ENCODE results near the gene INPP4A. TPM values are rescaled to one million over a fixed set of nuclear protein-coding genes. Genes with fewer than 3 reads are reported as not detected.
"Not testable (repeated sequence)": the region's sequence is repeated elsewhere in the genome, so short reads cannot be mapped to it uniquely, and the experiment has no call there.

The INPP4A gene
- total RNA-seq, 1 experiment from 2014 or later = 26.7 TPM

- Mint-ChIP-seq H3K9me3 (ENCODE audit: low read depth, unreplicated experiment) (no peaks in the 10 kb centered on the region), H3K4me1 (ENCODE audit: low read depth, unreplicated experiment) (no peaks in the 10 kb centered on the region), H3K27ac (ENCODE audit: unreplicated experiment) (no peak overlapping the region), H3K27me3 (ENCODE audit: unreplicated experiment) (no peaks in the 10 kb centered on the region), H3K4me3 (ENCODE audit: low read depth, unreplicated experiment) (no peak overlapping the region), H3K36me3 (ENCODE audit: insufficient read depth, unreplicated experiment) (peaks cover 26% of the 10 kb centered on the region)
- no peak for DNase-seq
- CTCF ChIA-PET = no interaction called here
- no TSS peak for BruUV-seq (replicated peaks)
- no peak for TF ChIP-seq CTCF (IDR thresholded peaks at IDR 0.05; ENCODE audit: unreplicated experiment)
- intact Hi-C loops (cut with micrococcal nuclease; ENCODE audit: unreplicated experiment) = no loop called here
Measured at GRCh38 chr2:98592565-98592964, 147.9 kb downstream of the INPP4A start.

- H3K9me3 Mint-ChIP-seq (ENCODE audit: low read depth, unreplicated experiment); H3K27ac Mint-ChIP-seq (ENCODE audit: unreplicated experiment); BruUV-seq (replicated peaks); H3K4me3 Mint-ChIP-seq (ENCODE audit: low read depth, unreplicated experiment); intact Hi-C loops (cut with micrococcal nuclease; ENCODE audit: unreplicated experiment); DNase-seq; H3K4me1 Mint-ChIP-seq (ENCODE audit: low read depth, unreplicated experiment); CTCF ChIA-PET; H3K27me3 Mint-ChIP-seq (ENCODE audit: unreplicated experiment): not testable (repeated sequence)
- peaks cover 36% of the 10 kb centered on the region for H3K36me3 Mint-ChIP-seq (ENCODE audit: insufficient read depth, unreplicated experiment)
Measured at GRCh38 chr2:98594665-98595064, 150.0 kb downstream of the INPP4A start.

GRCh38 chr2:98598781-98599428, 154.2 kb downstream of the INPP4A start:
- no peak overlapping the region for H3K27ac Mint-ChIP-seq (ENCODE audit: unreplicated experiment)
- H3K9me3 Mint-ChIP-seq (ENCODE audit: low read depth, unreplicated experiment) = no peaks in the 10 kb centered on the region
- no TSS peak for BruUV-seq (replicated peaks)
- H3K4me1 Mint-ChIP-seq (ENCODE audit: low read depth, unreplicated experiment) = no peaks in the 10 kb centered on the region
- H3K27me3 Mint-ChIP-seq (ENCODE audit: unreplicated experiment) = no peaks in the 10 kb centered on the region
- H3K36me3 Mint-ChIP-seq (ENCODE audit: insufficient read depth, unreplicated experiment) = peaks cover 41% of the 10 kb centered on the region
- intact Hi-C loops (cut with micrococcal nuclease; ENCODE audit: unreplicated experiment) = no loop called here
- no peak for TF ChIP-seq CTCF (IDR thresholded peaks at IDR 0.05; ENCODE audit: unreplicated experiment)
- CTCF ChIA-PET = no interaction called here
- H3K4me3 Mint-ChIP-seq (ENCODE audit: low read depth, unreplicated experiment) = no peak overlapping the region
- no peak for DNase-seq

- TF ChIP-seq CTCF (IDR thresholded peaks at IDR 0.05; ENCODE audit: unreplicated experiment) = peak; percentile 65
- BruUV-seq (replicated peaks) = no TSS peak
- DNase-seq = peak; percentile 44
- Mint-ChIP-seq H3K27ac (ENCODE audit: unreplicated experiment) (no peak overlapping the region), H3K4me1 (ENCODE audit: low read depth, unreplicated experiment) (peaks cover 6% of the 10 kb centered on the region), H3K9me3 (ENCODE audit: low read depth, unreplicated experiment) (no peaks in the 10 kb centered on the region), H3K36me3 (ENCODE audit: insufficient read depth, unreplicated experiment) (peaks cover 41% of the 10 kb centered on the region), H3K4me3 (ENCODE audit: low read depth, unreplicated experiment) (no peak overlapping the region), H3K27me3 (ENCODE audit: unreplicated experiment) (no peaks in the 10 kb centered on the region)
- intact Hi-C loops (cut with micrococcal nuclease; ENCODE audit: unreplicated experiment) = loop anchor here (1.0 kb wide), 1 partner anchor 188 kb away; no protein-coding TSS in a partner anchor
- CTCF ChIA-PET = interaction anchor here (0.9 kb wide), 1 partner anchor 14 kb away, joined by 5 read pairs; no protein-coding TSS in a partner anchor
Measured at GRCh38 chr2:98601532-98602132, 157.0 kb downstream of the INPP4A start.

- Mint-ChIP-seq H3K9me3 (ENCODE audit: low read depth, unreplicated experiment) (no peaks in the 10 kb centered on the region), H3K36me3 (ENCODE audit: insufficient read depth, unreplicated experiment) (peaks cover 58% of the 10 kb centered on the region), H3K27me3 (ENCODE audit: unreplicated experiment) (no peaks in the 10 kb centered on the region), H3K27ac (ENCODE audit: unreplicated experiment) (peak overlapping the region; percentile 33), H3K4me3 (ENCODE audit: low read depth, unreplicated experiment) (no peak overlapping the region), H3K4me1 (ENCODE audit: low read depth, unreplicated experiment) (peaks cover 19% of the 10 kb centered on the region)
- CTCF ChIA-PET = no interaction called here
- no peak for TF ChIP-seq CTCF (IDR thresholded peaks at IDR 0.05; ENCODE audit: unreplicated experiment)
- BruUV-seq (replicated peaks) = no TSS peak
- intact Hi-C loops (cut with micrococcal nuclease; ENCODE audit: unreplicated experiment) = no loop called here
- DNase-seq = no peak
Measured at GRCh38 chr2:98604547-98604946, 159.9 kb downstream of the INPP4A start.
